Measurements from ENCODE around the gene ADAMTS17.

The ADAMTS17 gene

GRCh38 chr15:99993681-99994131, 348.1 kb downstream of the ADAMTS17 start:
- no peak for TF ChIP-seq CTCF (IDR thresholded peaks at IDR 0.05; ENCODE audit: low read depth, low read length)
- H3K4me3 ChIP-seq (ENCODE audit: low read depth, low read length) = no peak overlapping the region

- TF ChIP-seq CTCF (IDR thresholded peaks at IDR 0.05; ENCODE audit: low read depth, low read length) = no peak
- no peak overlapping the region for H3K4me3 ChIP-seq (ENCODE audit: low read depth, low read length)
Observed at GRCh38 chr15:99993262-99993661, 348.5 kb downstream of the ADAMTS17 start.

GRCh38 chr15:99992611-99993231, 349.1 kb downstream of the ADAMTS17 start:
- no peak overlapping the region for H3K4me3 ChIP-seq (ENCODE audit: low read depth, low read length)
- no peak for TF ChIP-seq CTCF (IDR thresholded peaks at IDR 0.05; ENCODE audit: low read depth, low read length)

- no peak overlapping the region for H3K4me3 ChIP-seq (ENCODE audit: low read depth, low read length)
- TF ChIP-seq CTCF (IDR thresholded peaks at IDR 0.05; ENCODE audit: low read depth, low read length) = no peak
Observed at GRCh38 chr15:99989095-99989494, 352.7 kb downstream of the ADAMTS17 start.

- no peak for TF ChIP-seq CTCF (IDR thresholded peaks at IDR 0.05; ENCODE audit: low read depth, low read length)
- H3K4me3 ChIP-seq (ENCODE audit: low read depth, low read length) = no peak overlapping the region
Observed at GRCh38 chr15:99987701-99988100, 354.1 kb downstream of the ADAMTS17 start.

GRCh38 chr15:99987119-99987506, 354.7 kb downstream of the ADAMTS17 start:
- no peak overlapping the region for H3K4me3 ChIP-seq (ENCODE audit: low read depth, low read length)
- TF ChIP-seq CTCF (IDR thresholded peaks at IDR 0.05; ENCODE audit: low read depth, low read length) = no peak

GRCh38 chr15:99986297-99987118, 355.3 kb downstream of the ADAMTS17 start:
- H3K4me3 ChIP-seq (ENCODE audit: low read depth, low read length) = no peak overlapping the region
- TF ChIP-seq CTCF (IDR thresholded peaks at IDR 0.05; ENCODE audit: low read depth, low read length) = no peak
